Measurements from ENCODE around the gene FSTL5. TPM values are rescaled to one million over a fixed set of nuclear protein-coding genes. Genes with fewer than 3 reads are reported as not detected.

The FSTL5 gene
- total RNA-seq, 1 donor from 2014 or later: not detected

DNA sequence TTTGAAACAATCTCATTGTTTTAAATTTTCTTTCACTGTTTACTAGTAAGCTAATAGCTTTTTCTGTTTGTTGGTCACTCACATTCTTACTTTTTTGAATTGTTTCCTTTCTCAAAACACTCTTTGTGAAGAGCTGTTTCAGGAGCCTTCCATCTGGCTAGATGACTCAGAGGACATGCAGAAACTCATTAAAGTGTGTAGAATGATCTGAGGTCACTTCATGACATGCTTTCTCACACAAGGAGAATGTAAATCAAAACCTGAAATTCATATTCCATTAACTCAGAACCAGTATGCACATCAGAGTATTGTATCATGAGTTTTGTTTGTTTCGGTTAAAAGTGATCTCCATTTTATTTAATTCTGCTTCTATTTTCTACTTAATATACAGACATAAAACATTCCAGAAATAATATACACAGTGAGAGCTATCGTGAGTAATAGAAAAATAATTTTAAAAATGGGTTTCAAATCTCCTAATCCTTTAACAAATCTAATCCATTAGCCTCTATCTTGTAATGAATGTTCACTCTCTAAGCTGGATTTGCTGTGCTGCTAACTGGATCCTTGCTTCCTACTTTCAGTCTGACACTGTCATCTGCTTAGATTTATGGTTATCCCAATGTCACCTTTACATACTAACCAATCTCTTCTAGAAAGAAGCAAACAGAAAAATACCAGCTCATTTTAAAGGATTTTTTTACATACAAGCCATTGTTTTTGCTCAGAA lies 449.6 kb downstream of the FSTL5 start:
- no peaks in the 10 kb centered on the region for H3K27me3 ChIP-seq (ENCODE audit: low read depth)
- DNase-seq (no peak), ATAC-seq (no peak)
- TF ChIP-seq, protein P1, sequence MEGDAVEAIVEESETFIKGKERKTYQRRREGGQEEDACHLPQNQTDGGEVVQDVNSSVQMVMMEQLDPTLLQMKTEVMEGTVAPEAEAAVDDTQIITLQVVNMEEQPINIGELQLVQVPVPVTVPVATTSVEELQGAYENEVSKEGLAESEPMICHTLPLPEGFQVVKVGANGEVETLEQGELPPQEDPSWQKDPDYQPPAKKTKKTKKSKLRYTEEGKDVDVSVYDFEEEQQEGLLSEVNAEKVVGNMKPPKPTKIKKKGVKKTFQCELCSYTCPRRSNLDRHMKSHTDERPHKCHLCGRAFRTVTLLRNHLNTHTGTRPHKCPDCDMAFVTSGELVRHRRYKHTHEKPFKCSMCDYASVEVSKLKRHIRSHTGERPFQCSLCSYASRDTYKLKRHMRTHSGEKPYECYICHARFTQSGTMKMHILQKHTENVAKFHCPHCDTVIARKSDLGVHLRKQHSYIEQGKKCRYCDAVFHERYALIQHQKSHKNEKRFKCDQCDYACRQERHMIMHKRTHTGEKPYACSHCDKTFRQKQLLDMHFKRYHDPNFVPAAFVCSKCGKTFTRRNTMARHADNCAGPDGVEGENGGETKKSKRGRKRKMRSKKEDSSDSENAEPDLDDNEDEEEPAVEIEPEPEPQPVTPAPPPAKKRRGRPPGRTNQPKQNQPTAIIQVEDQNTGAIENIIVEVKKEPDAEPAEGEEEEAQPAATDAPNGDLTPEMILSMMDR (IDR thresholded peaks at IDR 0.05): no peak
- intact Hi-C loops (cut with DNase I): no loop called here
- H3K36me3 ChIP-seq: no peaks in the 10 kb centered on the region
- H3K9me3 ChIP-seq: no peaks in the 10 kb centered on the region
- H3K27ac ChIP-seq: no peak overlapping the region
- H3K4me1 ChIP-seq: no peaks in the 10 kb centered on the region
- H3K4me3 ChIP-seq: no peak overlapping the region

- Histone ChIP-seq H3K4me1 (no peaks in the 10 kb centered on the region), H3K27me3 (ENCODE audit: low read depth) (no peaks in the 10 kb centered on the region), H3K36me3 (no peaks in the 10 kb centered on the region), H3K27ac (no peak overlapping the region), H3K9me3 (no peaks in the 10 kb centered on the region), H3K4me3 (no peak overlapping the region)
- intact Hi-C loops (cut with DNase I): no loop called here
- TF ChIP-seq, protein P1 (IDR thresholded peaks at IDR 0.05): no peak
- no peak for DNase-seq
- ATAC-seq: no peak
Measured at GRCh38 chr4:161704653-161705052, 459.1 kb downstream of the FSTL5 start.

GRCh38 chr4:161704040-161704439 lies 459.8 kb downstream of the FSTL5 start:
- no peaks in the 10 kb centered on the region for H3K9me3 ChIP-seq
- H3K27ac ChIP-seq: no peak overlapping the region
- DNase-seq (no peak), ATAC-seq (no peak)
- H3K4me3 ChIP-seq: no peak overlapping the region
- no peaks in the 10 kb centered on the region for H3K4me1 ChIP-seq
- no peaks in the 10 kb centered on the region for H3K27me3 ChIP-seq (ENCODE audit: low read depth)
- TF ChIP-seq, protein P1 (IDR thresholded peaks at IDR 0.05): no peak
- H3K36me3 ChIP-seq: no peaks in the 10 kb centered on the region
- intact Hi-C loops (cut with DNase I): no loop called here

DNA sequence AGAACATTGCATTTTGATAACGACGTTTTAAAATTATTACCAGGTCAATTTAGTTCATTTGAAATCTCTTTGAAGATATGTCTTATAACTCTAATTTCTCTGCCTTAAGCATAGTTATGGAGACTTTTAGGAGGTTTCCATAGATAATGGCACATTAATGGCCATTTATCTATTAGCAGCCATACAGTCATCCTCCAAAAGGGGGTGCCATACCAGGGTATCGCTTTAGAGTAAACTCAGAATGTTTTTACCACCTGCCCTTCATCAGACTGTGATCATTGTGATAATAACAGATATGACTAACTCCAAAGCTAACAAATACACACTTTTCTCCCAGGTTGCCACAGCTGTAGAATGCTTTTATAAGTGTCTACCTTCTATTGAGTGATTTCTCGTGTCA lies 461.5 kb downstream of the FSTL5 start:
- no peaks in the 10 kb centered on the region for H3K36me3 ChIP-seq
- intact Hi-C loops (cut with DNase I): no loop called here
- no peaks in the 10 kb centered on the region for H3K4me1 ChIP-seq
- no peak overlapping the region for H3K4me3 ChIP-seq
- TF ChIP-seq, protein P1 (IDR thresholded peaks at IDR 0.05): no peak
- H3K27me3 ChIP-seq (ENCODE audit: low read depth): no peaks in the 10 kb centered on the region
- ATAC-seq (no peak), DNase-seq (no peak)
- H3K9me3 ChIP-seq: no peaks in the 10 kb centered on the region
- no peak overlapping the region for H3K27ac ChIP-seq

GRCh38 chr4:161696944-161697343 lies 466.9 kb downstream of the FSTL5 start:
- no peaks in the 10 kb centered on the region for H3K27me3 ChIP-seq (ENCODE audit: low read depth)

More at GRCh38 chr4:161696944-161697343, 466.9 kb downstream of the FSTL5 start:
- Histone ChIP-seq H3K9me3 (no peaks in the 10 kb centered on the region), H3K27ac (no peak overlapping the region), H3K4me1 (no peaks in the 10 kb centered on the region), H3K4me3 (no peak overlapping the region), H3K36me3 (no peaks in the 10 kb centered on the region)
- DNase-seq (no peak), ATAC-seq (no peak)
- intact Hi-C loops (cut with DNase I): no loop called here
- TF ChIP-seq, protein P1 (IDR thresholded peaks at IDR 0.05): no peak
